PFSK-1 (cell line): Measurements from ENCODE around the gene SAMHD1.

Experiments
- POLR2AphosphoS5 ChIP-seq: IDR thresholded peaks from 2 replicates; pipeline ENCODE4 v1.6.1; 2012; ENCODE audit warnings: low read depth, mild to moderate bottlenecking, control low read depth, low read length, moderate library complexity
- REST ChIP-seq, 2 experiments: IDR thresholded peaks; 2 replicates each; pipeline versions ENCODE4 v1.6.1 to v1.8.0; 2011 to 2012; ENCODE audit warnings: low read depth in 2 of 2, low read length in 2 of 2, control low read depth in 1 of 2, inconsistent platforms in 1 of 2, mild to moderate bottlenecking in 1 of 2, moderate library complexity in 1 of 2; ENCODE audit not compliant: insufficient read depth in 1 of 2

DNA sequence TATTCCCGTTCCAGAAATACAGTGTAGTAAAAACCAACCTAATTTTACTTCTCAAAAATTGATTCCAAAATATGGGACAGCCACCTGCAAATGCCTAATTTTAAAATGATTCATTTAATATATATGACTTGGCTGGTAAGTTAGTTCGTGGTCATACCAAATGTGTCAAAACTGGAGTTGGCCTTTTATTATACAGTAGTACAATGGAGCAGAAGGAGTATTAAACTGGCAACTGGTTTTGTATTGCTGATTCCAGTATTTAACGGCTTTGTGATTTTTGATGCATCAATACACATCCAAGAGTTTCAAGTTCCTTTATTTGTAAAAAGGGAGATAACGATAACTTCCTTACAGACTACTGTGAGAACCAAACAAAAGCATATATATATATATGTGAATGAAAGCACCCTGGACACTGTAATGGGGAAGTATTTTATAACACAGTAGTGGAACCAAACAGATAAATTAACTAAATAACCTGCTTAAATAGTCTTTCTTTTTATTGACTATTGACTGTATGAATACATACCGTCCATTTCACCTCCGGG is 24.8 kb downstream of the SAMHD1 start:
- TF ChIP-seq REST (IDR thresholded peaks at IDR 0.05; ENCODE audit: insufficient read depth in 1 of 2, low read depth in 2 of 2, low read length in 2 of 2) (no peak), POLR2AphosphoS5 (no peak)
